NOMO-1 treated with dmso at 0.1 percent for 144 hours (cell line): ENCODE measurements around the gene HACD2.
"Not testable (repeated sequence)": the region's sequence is repeated elsewhere in the genome, so short reads cannot be mapped to it uniquely, and the experiment has no call there.

Source experiments
- DNase-seq: peaks from one replicate; lab custom pipeline; 2025; ENCODE audit not compliant: unreplicated experiment; lab: John Stamatoyannopoulos, UW

The HACD2 gene

DNA sequence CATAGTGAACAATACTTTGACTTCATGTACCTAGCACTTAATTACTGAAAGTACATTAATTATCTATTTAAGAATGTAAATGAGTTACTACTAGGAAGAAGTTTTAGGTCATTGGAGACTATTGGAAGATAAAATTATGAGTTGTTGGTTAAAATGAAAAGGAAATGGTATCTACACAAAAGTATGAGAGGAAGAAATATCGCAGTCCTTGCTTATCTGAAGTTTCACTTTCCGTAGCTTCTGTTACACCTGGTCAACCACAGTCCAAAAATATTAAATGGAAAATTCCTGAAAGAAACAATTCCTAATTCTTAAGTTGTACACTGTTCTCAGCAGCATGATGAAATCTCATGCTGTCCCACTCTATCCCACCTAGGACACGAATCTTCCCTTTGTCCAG, 57.8 kb downstream of the HACD2 start:
- DNase-seq: no peak

DNA sequence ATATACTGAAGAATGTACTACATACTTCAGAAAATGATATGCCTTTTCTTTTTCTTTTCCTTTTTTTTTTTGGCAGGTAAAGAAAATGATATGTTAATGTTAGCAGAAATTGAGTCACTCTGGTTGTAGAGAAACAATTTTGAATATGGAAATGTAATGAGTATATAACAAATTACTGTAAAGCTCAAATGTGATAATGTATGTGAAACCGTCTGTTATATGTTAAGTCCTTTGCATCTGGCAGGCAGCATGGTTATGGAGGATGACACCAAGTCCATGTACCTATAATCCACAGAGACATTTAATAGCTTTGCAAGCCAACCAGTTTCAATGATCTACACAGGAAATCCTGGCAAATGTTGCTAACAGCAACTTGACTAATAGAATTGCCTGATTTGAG, 58.4 kb downstream of the HACD2 start:
- no peak for DNase-seq

DNA sequence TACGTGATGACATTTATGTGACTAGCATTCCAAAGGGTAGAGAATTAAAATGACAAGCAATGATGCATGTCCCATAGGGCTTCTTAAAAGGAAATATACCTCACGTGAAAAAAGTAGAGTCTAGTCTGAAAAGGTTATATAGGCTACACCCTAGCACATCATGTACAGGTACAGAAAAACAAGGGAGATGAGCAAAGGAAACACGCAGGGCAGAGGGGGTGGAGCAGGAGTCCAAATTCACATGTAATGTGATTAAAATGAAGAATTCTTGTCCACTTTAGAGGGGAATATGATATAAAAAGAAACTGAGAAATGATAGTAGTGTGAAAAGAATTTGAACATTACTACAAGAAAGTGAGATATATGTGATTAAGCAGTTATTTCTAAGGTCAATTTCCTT, 59.4 kb downstream of the HACD2 start:
- no peak for DNase-seq

DNA sequence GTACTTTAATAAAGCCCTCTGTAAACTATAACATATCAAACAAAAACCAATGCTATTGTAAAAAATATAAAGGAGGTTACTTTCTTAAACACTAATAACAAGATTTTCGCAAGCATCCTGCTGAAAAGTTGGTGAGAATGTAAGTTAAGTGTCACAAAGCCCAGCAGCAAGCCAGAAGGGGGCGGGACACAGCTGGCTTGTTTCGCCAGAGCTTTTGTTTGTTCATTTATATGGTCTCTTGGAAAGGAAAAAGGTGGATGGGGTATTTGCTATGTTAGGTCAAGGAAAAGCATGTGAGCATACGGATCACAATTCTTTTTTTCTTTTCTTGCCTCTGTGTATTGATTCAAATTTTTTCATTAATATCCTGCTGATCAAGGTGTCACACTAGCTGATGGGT, 59.9 kb downstream of the HACD2 start:
- DNase-seq: no peak

DNA sequence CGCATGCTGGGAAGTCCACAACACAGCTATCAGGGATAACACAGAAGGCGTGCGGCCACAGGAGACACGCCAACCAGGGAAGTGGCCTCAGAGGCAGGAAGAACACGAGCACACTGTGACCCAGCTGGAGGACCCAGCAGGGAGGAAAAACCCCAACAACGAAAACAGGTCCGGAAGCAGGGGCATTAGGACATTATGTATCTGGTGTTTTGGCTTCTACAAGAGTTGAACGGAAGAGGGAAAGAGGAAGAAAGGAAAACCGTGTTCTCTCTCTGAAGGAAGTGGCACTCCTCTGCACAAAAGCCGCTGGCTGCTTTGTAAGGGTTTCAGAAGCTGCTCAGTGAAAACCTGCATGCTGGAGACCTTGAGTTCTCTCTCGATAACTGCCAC, 61.8 kb downstream of the HACD2 start:
- no peak for DNase-seq

DNA sequence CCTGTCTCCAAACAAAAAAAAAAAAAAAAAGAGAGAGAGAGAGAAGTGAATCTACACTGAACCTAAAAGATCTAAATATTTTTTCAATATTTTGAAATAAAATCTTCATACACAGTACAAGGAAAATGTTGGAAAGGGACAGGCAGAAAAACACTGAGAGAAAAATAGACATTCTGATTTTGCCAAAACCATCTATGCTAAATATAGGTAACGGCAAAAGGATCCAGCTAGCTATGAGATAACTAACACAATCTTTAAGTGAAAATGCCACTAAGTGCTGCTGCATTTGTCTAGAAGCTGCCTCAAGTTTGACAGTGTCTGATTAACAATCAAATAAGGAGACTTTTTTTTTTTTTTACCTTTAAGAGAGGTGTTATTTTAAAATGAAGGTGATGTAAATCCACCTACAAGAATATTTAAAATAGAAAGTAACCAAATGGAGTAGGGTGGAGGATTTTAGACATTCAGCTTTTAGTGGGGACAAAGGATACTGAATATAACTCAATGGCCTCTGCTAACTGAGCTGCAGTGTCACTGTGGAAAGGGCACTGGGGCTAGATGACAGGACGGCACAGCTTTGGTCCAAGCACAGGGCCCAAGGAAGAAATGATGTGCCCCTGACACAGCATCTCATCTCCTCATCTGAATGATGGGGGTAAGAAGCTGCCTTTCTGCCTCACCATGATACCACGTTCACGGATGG, 62.4 kb downstream of the HACD2 start:
- no peak for DNase-seq

DNA sequence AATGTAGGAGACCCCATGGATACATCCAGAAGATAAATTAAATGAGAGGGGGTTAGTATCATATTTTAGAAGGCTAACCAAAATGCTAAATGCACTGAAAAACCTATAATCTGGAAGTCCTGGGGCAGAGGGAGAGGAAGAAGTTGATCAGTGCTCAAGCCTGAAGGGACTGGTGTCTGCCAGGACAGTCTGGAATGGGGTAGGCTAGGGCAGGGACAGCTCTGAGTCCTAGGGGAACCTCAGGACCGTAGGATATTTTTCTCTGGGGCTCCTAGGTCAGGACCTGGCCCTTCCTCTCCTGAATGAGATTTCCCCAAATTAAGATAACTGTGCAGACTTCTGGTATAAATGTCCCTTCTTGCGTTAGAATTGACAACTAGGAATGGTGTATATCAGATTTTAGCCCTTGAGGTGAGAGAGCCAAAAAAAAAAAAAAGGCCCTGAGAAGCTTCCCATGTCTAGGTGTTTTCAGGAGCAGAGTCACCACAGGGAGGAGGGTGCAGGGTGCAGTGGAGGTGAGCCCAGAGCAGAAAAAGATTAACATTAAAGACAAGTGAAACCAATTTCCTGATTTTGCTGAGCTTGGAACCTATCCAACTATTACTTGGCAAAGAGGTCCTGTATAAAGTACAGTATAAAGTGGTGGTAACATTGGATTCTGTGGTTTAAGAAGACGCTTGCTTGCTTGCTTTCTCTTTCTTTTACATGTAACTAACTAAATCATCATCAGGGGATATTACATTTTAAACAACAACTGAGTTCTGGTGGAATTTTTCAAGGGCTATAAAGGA, 63.5 kb downstream of the HACD2 start:
- no peak for DNase-seq

DNA sequence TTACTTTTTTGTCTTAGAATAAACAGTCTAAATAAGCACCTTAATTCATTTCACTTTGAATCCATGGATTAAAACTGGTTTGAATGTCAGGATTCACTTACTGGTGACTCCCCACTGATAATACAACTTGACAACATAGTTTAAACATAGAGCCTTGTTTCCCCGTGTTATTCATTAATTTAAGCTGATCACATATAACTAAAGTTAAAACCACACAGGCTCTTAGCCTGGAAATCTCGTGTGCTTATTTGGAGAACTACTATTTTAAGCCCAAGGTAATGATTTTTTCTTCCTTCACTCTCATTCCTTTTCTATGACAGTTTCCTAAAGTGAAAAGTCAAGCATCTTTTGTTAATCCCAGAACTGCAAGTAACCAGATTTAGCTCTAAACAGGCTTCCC, 64.2 kb downstream of the HACD2 start:
- DNase-seq: no peak

DNA sequence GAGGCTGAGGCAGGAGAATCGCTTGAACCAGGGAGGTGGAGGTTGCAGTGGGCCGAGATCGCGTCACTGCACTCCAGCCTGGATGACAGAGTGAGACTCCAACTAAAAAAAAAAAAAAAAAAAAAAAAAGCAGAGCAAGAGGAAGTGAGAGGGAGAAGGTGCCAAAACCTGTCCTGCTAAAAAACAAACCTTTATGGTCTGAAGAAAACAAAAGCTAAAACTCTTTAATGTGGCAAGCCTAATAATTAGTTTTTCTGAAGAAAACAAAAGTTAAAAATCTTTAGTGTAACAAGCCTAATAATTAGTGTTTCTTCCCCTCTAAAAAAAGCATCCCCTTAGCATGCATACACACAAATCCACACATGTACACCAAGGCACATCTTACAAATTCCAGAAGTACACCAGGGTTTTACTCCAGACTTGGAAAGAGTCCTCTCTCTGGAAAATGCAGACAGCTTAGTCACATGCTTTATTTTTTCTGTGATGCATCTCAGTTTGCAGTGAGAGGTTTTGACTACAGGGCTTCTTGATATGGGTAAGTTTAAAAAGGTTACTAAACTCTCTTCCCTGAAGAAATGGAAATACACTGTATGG, 65.9 kb downstream of the HACD2 start:
- DNase-seq: no peak

DNA sequence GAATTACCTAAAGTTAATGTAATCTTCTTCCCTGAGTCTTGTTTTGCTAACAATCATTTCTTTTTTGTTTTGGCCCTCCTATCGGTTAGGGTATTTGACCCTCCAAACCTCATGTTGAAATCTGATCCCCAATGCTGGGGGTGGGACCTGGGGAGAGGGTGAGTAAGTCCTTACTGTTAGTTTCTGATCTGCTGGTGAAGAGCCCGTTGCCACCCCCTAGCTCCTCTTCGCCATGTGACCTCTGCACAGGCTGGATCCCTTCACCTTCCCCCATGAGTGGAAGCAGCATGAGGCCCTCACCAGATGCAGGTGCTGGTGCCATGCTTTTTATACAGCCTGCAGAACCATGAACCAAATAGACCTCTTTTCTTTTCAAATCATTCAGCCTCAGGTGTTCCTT, 73.1 kb downstream of the HACD2 start:
- DNase-seq: no peak

DNA sequence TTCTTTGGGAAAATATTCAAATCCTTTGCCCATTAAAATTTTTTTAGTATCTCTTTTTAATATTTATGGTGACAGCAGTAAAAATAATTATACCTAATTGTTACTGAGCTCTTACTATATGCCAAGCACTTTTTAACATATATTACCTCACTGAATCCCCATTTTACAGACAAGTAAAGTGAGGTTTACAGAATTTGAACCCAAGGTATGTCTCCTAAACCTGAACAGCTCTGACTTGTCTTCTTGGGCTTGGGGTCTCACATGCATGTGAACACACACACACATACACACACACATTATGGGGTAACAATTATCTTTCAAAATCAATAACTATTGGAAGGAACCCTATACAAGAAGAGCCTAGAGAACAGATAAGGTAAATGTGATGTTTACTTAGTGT, 73.8 kb downstream of the HACD2 start:
- DNase-seq: no peak

DNA sequence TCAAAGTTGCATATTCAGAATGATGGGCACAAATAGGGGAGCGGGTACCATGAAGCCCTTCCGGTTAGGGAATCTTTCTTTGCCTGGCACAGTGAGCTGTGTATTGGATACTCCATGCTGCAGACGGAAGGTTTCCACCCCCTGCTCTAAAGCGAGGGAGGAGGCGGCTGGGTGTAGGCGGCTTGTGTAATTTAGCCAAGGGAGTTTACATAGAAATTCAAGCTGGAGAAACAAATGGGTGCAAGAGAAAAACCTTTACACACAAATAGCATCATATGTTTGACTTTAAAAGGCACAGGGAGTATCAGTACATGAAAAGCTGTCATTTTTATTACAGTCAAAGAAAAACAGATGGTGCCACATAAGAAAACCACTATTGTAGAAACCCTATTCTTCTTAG, 76.7 kb downstream of the HACD2 start:
- DNase-seq: no peak

DNA sequence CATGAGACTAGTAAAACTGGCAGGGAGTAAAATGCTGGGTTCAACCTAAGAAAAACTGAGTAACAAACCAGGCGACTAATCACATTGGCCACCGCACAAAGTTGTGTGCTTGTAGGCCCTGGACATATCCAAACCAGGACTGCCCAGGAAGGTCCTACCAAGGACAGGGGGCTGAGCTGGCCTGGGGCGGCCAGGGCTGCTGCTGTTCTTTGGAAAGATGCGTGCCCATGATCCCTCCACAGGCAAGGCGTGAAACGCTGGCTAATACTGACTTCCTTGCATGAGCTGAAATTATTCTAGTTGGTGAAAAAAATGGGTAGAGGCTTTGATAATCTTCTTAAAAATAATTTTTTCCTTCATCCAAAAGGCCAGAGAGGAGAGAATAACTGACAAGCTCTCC, 79.0 kb downstream of the HACD2 start:
- DNase-seq: no peak

DNA sequence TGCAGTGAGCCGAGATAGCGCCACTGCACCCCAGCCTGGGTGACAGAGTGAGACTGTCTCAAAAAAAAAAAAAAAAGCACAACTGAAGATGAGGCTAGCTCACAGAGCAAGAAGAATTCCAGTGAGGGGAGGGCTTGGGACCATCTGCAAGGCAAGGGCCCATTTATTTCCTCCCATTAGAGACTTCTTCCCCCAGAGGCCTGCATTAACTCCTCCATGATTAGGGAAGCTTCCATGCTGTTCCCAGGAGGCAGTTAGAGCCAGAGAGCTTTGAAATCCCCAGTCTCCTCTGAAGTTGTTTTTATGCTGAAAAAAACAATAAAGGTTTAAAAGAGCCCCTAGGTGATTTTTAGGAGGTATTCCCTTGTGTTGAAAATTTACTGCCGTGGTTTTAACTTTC, 81.7 kb downstream of the HACD2 start:
- DNase-seq: no peak

DNA sequence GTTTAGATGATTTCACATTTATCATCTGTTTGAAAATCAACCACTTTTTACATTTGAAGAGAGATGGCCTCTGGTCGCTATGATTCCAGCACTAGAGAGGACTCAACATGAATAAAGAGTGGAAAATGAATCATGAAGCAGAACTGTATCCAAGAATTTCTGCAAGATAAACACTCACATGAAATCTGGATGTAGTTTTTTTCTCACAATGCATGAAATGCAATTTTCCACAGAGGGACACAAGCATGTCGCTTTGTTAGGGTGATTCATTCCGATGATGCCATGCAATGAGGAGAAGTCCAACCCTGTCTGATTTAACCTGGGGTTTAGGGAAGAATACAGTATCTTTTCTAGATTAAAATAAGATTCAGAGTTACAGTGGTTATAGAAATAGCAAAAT, 85.5 kb downstream of the HACD2 start:
- DNase-seq: no peak

DNA sequence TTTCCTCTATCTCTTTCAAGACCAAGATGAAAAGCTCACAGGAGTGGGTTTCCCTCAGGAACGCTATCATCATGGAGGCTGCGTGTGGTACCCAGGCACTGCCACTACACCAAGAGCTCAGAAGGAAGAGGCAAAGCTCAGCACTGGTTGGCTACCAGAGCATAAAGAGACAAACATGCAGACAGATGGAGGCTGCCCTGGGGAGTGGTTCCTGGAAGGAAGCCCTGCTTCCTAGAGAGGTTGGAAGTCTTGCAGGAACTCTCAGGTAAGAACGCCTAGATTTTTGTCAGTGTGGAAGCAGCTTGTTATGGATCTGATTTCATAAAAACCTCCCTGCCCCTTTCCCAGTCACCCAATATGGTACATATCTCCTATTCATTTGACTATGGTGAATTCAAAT, 86.1 kb downstream of the HACD2 start:
- DNase-seq: no peak

DNA sequence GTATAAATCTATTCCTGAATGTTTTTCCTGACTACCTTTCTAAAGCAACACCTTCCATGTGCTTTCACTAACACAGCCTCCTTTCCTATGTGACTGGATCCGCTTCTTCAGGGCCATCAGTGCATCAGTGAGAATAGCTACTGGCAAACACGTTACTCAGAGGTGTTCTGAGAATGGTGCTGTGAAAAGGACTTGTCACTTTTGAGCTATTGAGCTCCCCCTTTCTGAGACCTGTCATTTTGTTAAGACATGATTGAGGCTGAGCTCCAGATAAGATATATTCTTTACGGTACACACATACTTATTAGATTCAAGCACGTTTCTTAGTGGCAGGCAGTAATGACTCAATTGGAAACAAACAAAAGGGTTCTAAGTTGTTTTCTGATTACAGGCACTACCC, 90.9 kb downstream of the HACD2 start:
- DNase-seq: no peak

DNA sequence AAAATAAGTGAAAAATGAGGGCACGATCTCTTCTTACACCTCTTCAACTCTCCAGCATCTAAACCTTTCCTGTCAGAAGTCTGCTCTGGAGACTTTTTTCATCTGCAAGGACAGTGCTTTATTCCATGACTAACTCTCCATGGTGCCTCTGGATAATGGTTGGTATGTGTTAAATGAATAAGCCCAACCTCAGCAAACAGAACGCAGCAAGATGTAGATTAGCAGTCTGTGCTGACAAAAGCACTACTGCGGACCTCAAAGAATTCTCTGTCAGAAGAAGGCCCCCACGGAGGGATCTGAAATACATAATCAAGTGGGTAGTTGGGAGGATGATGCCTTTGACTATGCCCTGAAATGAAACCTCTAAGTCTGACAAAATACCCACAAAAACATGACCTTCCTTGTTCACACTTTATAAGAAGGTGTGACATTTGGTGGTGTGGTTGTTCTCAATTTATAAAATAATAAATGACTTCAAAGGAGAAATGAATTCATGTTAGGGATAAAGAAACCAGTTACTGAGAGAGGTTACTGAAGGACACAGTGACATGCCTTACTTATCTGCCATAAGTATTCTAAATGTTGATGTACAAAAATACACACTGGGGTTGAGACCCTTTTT, 92.8 kb downstream of the HACD2 start:
- no peak for DNase-seq

DNA sequence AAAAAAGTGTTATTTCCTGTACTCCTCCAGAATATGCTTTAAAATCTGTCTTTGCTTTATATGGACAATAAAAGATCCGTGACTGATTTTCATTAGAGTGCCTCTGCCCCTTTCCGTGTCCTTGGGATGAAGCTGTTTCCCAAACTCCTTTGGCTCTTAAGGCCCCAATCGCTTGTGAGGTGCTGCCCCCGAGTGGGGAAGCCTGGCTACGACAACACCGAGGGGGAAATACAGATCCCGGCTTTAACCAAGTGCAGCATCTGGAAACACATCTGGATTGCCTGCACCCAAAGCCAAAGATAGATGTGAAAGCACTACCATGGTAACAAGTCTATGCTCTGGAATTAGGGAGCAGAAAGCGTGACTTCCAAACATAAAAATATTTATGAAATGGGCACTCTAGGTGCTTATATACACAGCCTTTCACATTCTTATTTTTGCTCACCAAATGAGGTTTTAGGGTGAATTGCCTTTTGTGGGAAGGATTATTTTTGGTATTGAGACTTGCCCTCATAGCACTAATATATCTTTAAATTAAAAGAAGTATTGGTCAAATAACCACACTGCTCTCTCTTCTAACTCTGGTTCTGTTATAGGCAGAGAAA, 95.4 kb downstream of the HACD2 start:
- DNase-seq: peak; percentile 2

DNA sequence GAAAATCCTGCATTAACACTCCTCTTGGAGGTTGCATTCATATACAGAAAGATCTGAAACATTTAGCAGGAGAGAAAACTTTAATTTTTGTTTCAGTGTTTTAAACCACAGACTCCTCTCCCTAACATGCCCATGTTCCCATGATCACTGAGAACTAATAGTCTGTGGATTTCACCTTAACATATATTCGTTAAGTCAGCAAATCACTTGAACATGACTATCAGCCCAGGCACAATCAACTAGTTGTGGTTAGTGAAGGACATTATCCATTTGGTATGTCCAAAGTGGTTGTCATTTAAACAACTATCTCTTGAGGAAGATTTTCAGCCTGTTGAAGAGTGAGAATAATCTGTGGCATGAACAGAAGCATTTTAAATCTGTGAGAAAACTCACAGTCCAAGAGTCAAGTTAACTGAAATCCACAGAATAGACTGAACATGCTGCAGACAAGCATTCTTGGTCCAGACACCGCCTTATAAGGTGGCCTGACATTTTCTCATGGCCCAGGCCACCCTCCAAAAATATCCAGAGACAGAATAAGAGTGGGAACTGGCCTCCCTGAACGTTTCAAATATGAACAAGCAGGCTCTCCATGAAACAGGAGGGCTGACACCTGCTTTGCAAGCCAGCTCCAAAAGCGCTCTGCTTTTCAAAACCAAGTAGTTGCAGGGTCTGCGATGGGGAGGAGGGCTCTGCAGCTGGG, 96.1 kb downstream of the HACD2 start:
- no peak for DNase-seq

DNA sequence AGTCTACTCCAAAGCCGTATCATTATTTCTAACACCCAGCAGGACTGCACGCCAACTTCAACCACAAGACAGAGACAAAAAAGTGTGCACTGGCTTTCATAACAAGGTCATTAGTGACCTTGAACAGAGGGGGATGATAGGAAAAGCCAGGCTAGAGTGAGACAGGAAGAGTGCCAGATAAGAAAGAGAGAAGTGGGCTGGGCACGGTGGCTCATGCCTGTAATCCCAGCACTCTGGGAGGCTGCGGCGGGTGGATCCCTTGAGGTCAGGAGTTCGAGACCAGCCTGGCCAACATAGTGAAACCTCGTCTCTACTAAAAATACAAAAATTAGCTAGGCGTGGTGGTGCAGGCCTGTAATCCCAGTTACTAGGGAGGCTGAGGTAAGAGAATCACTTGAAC, 97.8 kb downstream of the HACD2 start:
- not testable (repeated sequence) for DNase-seq
